Left lung (tissue), 14 donors: ENCODE measurements around the gene OGFOD1. TPM values are rescaled to one million over a fixed set of nuclear protein-coding genes. Genes with fewer than 3 reads are reported as not detected.

Source experiments
- ATAC-seq: fragments of 200-7000 bp; cut with Tn5 transposase; one replicate; pipeline ENCODE4 v1.9.1; 2020; ENCODE audit warnings: moderate library complexity
- DNase-seq, 4 donors: peaks; one replicate each; pipeline ENCODE4 v3.0.0-alpha.2; 2013 to 2020
- H3K27ac ChIP-seq, 2 donors: fragments of 200-600 bp; sonication (generic) in 1 of 2; one replicate each; pipeline versions ENCODE4 v1.5.0 to v1.8.0; 2020 to 2021
- H3K27me3 ChIP-seq, 2 donors: fragments of 200-600 bp; sonication (generic) in 1 of 2; one replicate each; pipeline versions ENCODE4 v1.5.0 to v1.8.0; 2020 to 2021
- H3K36me3 ChIP-seq, 2 donors: fragments of 200-600 bp; sonication (generic) in 1 of 2; one replicate each; pipeline versions ENCODE4 v1.5.0 to v1.8.0; 2020 to 2021
- H3K4me1 ChIP-seq, 2 donors: fragments of 200-600 bp; one replicate each; pipeline ENCODE4 v1.8.0; 2021
- H3K4me3 ChIP-seq, 2 donors: fragments of 200-600 bp; sonication (generic) in 1 of 2; one replicate each; pipeline versions ENCODE4 v1.5.0 to v1.8.0; 2020 to 2021; ENCODE audit warnings: mild to moderate bottlenecking in 1 of 2
- H3K9me3 ChIP-seq, 2 donors: fragments of 200-600 bp; sonication (generic) in 1 of 2; one replicate each; pipeline versions ENCODE4 v1.5.0 to v1.8.0; 2020 to 2021
- intact Hi-C, 2 donors: fragments of 100-400 bp; cut with DNase I; formaldehyde crosslinking; loops; one replicate each; pipeline versions ENCODE4 v1.11.2 to v1.14.2; 2022
- long read RNA-seq, 12 donors: library from polyadenylated mRNA in 2 of 12; unstranded in 2 of 12; transcript quantifications; one replicate each; pipeline ENCODE4 v2.0.0 and lab custom pipeline, GENCODE V29; 2019 to 2026
- polyA plus RNA-seq, 6 donors: library from polyadenylated mRNA; unstranded; fragments of 120-200 nt; gene quantifications; one replicate each; pipeline ENCODE4 v1.2.1, GENCODE V29; 2013; ENCODE audit not compliant: insufficient read length in 6 of 6
- total RNA-seq, 2 donors: library from RNA; stranded (reverse); fragmentation: NEBNext Ultra II Directional; extraction: Animal tissue kit (Norgen Biotek cat#: 25700); gene quantifications; one replicate each; pipeline ENCODE4 v1.2.1, GENCODE V29; 2021
- TF ChIP-seq, protein P1 (sequence below), 2 donors: fragments of 200-600 bp; sonication (generic) in 1 of 2; IDR thresholded peaks; one replicate each; pipeline versions ENCODE4 v1.5.0 to v1.8.0; 2021; ENCODE audit warnings: antibody characterized with exemption in 2 of 2
- donor health status: DM: no; HTN: yes; CAD: no.
- donor health status: DM: no; HTN: no; CAD: no.

Gene OGFOD1
- total RNA-seq (10 to 100 TPM; 31.7 to 35.1 TPM), polyA plus RNA-seq (10 to 100 TPM; 31.1 to 42.2 (median 35.9) TPM)
- long read RNA-seq, donor 1, full-length matches to known transcripts, result 6 of 19 reads
- long read RNA-seq, donor 1, partial matches to known transcripts, result 13 of 19 reads
- long read RNA-seq, donor 1, other reads (novel, unspliced or antisense), result 0 of 19 reads
- long read RNA-seq, donor 2, full-length matches to known transcripts, result 6 of 6 reads
- long read RNA-seq, donor 2, partial matches to known transcripts, result 0 of 6 reads
- long read RNA-seq, donor 2, other reads (novel, unspliced or antisense), result 0 of 6 reads
- long read RNA-seq, donor 3, full-length matches to known transcripts, result 5 of 22 reads
- long read RNA-seq, donor 3, partial matches to known transcripts, result 17 of 22 reads
- long read RNA-seq, donor 3, other reads (novel, unspliced or antisense), result 0 of 22 reads
- long read RNA-seq, donor 4, full-length matches to known transcripts, result 6 of 9 reads
- long read RNA-seq, donor 4, partial matches to known transcripts, result 1 of 9 reads
- long read RNA-seq, donor 4, other reads (novel, unspliced or antisense), result 2 of 9 reads
- long read RNA-seq, donor 5, full-length matches to known transcripts, result 6 of 12 reads
- long read RNA-seq, donor 5, partial matches to known transcripts, result 6 of 12 reads
- long read RNA-seq, donor 5, other reads (novel, unspliced or antisense), result 0 of 12 reads
- long read RNA-seq, donor 6, full-length matches to known transcripts, result 1 of 1 reads
- long read RNA-seq, donor 6, partial matches to known transcripts, result 0 of 1 reads
- long read RNA-seq, donor 6, other reads (novel, unspliced or antisense), result 0 of 1 reads
- long read RNA-seq, donor 7, full-length matches to known transcripts, result 4 of 12 reads
- long read RNA-seq, donor 7, partial matches to known transcripts, result 8 of 12 reads
- long read RNA-seq, donor 7, other reads (novel, unspliced or antisense), result 0 of 12 reads
- long read RNA-seq, donor 8, full-length matches to known transcripts, result 4 of 82 reads
- long read RNA-seq, donor 8, partial matches to known transcripts, result 78 of 82 reads
- long read RNA-seq, donor 8, other reads (novel, unspliced or antisense), result 0 of 82 reads
- long read RNA-seq, donor 9, result 0 reads
- long read RNA-seq, donor 10, full-length matches to known transcripts, result 6 of 8 reads
- long read RNA-seq, donor 10, partial matches to known transcripts, result 1 of 8 reads
- long read RNA-seq, donor 10, other reads (novel, unspliced or antisense), result 1 of 8 reads
- long read RNA-seq, donor 11, result 0 reads
- long read RNA-seq, donor 12, full-length matches to known transcripts, result 5 of 59 reads
- long read RNA-seq, donor 12, partial matches to known transcripts, result 54 of 59 reads
- long read RNA-seq, donor 12, other reads (novel, unspliced or antisense), result 0 of 59 reads

DNA sequence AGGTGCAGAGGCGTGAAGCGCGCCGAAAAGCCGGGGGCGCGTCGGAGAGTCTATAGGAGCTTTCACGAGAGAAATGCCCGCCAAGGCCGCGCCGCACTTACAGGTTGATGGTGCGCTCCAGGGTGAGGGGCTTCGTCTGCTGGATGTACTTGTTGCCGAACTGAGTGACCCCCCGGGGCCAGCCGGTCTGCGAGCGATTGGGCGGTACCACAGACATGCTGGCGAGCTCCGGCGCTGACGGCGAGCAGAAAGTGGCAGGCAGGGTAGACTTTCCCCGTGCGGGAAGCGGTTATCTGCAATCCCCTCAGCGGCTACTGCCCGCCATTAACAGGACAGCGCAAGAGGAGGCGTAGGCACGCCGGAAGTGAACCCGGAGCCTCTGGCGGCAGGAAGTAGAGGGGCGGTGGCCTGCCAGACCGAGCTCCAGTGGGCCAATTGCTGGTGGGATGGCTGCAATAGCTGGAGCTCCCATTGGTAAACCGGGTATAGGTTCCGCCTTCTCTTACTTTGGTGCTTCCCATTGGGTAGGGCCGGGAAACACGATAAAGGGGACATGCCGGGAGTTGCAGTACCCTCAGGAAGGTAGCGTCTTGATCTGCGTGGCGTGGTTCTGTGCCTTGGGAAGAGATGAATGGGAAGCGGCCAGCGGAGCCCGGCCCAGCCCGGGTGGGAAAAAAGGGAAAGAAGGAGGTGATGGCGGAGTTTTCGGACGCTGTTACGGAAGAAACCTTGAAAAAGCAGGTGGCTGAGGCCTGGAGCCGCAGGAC, at the start of gene OGFOD1, which contains the start of gene NUDT21:
OGFOD1 (plus strand) TSS at position 569 of the 767 bp plus-strand sequence; CDS start at position 628, 59 bp downstream.
NUDT21 (minus strand) TSS at position 347 of the 767 bp plus-strand sequence; CDS start at position 217, 130 bp downstream.
- intact Hi-C loops, result no loop called here
- TF ChIP-seq, protein P1, sequence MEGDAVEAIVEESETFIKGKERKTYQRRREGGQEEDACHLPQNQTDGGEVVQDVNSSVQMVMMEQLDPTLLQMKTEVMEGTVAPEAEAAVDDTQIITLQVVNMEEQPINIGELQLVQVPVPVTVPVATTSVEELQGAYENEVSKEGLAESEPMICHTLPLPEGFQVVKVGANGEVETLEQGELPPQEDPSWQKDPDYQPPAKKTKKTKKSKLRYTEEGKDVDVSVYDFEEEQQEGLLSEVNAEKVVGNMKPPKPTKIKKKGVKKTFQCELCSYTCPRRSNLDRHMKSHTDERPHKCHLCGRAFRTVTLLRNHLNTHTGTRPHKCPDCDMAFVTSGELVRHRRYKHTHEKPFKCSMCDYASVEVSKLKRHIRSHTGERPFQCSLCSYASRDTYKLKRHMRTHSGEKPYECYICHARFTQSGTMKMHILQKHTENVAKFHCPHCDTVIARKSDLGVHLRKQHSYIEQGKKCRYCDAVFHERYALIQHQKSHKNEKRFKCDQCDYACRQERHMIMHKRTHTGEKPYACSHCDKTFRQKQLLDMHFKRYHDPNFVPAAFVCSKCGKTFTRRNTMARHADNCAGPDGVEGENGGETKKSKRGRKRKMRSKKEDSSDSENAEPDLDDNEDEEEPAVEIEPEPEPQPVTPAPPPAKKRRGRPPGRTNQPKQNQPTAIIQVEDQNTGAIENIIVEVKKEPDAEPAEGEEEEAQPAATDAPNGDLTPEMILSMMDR (IDR thresholded peaks at IDR 0.05), result no peak
- Histone ChIP-seq H3K4me1 (peaks cover 18 to 46% of the 10 kb centered on the region in 2 donors), H3K4me3 (peak within 1 kb of the TSS; percentile 88 to 91), H3K27me3 (no peaks in the 10 kb centered on the region), H3K36me3 (peaks cover 0 to 37% of the 10 kb centered on the region in 2 donors), H3K9me3 (no peaks in the 10 kb centered on the region), H3K27ac (peak within 1 kb of the TSS; percentile 60 to 83)
- ATAC-seq (peak; percentile 99), DNase-seq (peak; percentile 93 to 97 (median 96))

DNA sequence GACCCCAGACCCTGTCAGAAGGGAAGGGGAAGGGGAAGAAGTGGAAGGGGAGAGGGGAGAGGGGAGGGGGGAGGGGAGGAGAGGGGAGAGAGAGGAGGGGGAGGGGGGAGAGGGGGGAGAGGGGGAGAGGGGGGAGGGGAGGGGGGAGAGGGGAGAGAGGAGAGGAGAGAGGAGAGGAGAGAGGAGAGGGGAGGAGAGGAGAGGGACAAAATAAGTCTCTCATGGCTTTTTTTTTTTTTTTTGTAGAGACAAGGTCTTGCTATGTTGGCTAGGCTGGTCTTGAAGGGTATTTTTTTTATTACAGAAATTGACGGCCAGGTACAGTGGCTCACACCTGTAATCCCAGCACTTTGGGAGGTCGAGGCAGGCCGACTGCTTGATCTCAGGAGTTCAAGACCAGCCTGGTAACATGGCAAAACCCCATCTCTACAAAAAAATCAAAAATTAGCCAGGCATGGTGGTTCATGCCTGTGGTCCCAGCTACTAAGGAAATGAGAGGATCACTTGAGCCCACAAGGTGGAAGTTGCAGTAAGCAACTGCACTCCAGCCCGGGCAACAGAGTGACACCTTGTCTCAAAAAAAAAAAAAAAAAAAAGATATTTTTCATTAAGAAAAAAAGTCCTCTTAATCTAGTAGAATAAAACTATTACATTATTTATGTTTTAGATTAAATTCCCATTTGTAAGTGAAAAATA, 45.2 kb upstream of the OGFOD1 start:
- Histone ChIP-seq H3K9me3 (no peaks in the 10 kb centered on the region), H3K4me3 (no peak overlapping the region), H3K36me3 (peaks cover 0 to 62% of the 10 kb centered on the region in 2 donors), H3K27me3 (no peaks in the 10 kb centered on the region), H3K4me1 (peaks cover 0 to 4% of the 10 kb centered on the region in 2 donors), H3K27ac (no peak overlapping the region)
- TF ChIP-seq, protein P1 (IDR thresholded peaks at IDR 0.05), result no peak
- ATAC-seq, result no peak
- DNase-seq, result no peak
- intact Hi-C loops, result no loop called here

DNA sequence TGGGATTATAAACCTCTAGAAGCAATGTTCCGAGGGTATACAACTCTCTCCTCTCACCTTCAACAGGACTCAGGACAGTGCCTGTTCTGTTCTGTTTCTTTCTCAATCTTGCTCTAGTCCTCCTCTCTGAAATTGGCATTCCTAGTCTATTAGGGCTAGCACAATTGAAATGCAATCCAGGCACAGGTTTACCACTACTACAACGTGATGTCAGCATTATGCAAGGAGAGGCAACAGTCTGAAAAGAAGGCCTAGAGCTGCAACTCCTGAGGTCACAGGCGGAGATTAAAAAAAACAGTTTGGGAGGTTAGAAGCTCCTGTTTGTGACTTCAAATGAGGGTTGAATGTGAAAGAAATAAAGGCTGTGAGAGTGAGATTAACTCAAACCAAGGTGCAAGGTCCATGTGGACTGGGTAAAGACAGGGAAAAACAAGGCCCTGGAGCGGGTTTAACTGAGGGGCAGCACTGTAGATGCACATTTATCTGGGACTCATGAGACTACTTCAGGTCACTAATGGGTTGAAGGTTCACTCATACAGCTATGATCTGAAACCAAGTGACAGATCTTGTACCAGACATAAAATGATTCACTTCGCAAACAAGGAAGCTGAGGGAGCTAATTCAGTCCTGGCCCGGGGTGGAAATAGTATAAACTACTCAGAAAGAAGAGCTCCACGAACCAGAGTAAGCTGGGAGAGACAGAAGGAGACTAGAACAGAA, 42.8 kb upstream of the OGFOD1 start:
- peak; percentile 21 for ATAC-seq

More for the DNA sequence above, 42.8 kb upstream of the OGFOD1 start:
- H3K9me3 ChIP-seq, result no peaks in the 10 kb centered on the region
- no peak overlapping the region for H3K4me3 ChIP-seq
- H3K4me1 ChIP-seq, result peaks cover 0 to 4% of the 10 kb centered on the region in 2 donors
- H3K36me3 ChIP-seq, result peaks cover 0 to 60% of the 10 kb centered on the region in 2 donors
- H3K27ac ChIP-seq, result no peak overlapping the region
- TF ChIP-seq, protein P1 (IDR thresholded peaks at IDR 0.05), result no peak
- no peak for DNase-seq
- intact Hi-C loops, result no loop called here
- H3K27me3 ChIP-seq, result no peaks in the 10 kb centered on the region
